ENCODE measurements around the gene UBE2F.

- TF ChIP-seq, protein P1, sequence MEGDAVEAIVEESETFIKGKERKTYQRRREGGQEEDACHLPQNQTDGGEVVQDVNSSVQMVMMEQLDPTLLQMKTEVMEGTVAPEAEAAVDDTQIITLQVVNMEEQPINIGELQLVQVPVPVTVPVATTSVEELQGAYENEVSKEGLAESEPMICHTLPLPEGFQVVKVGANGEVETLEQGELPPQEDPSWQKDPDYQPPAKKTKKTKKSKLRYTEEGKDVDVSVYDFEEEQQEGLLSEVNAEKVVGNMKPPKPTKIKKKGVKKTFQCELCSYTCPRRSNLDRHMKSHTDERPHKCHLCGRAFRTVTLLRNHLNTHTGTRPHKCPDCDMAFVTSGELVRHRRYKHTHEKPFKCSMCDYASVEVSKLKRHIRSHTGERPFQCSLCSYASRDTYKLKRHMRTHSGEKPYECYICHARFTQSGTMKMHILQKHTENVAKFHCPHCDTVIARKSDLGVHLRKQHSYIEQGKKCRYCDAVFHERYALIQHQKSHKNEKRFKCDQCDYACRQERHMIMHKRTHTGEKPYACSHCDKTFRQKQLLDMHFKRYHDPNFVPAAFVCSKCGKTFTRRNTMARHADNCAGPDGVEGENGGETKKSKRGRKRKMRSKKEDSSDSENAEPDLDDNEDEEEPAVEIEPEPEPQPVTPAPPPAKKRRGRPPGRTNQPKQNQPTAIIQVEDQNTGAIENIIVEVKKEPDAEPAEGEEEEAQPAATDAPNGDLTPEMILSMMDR (conservative IDR thresholded peaks at IDR 0.05; ENCODE audit: low read depth, low read length) = no peak
- TF ChIP-seq RAD21 (IDR thresholded peaks at IDR 0.05; ENCODE audit: low read length) (0 out of 2 replicates have a peak, but pooled peaks have one; percentile 5), RCOR1 (IDR thresholded peaks at IDR 0.05; ENCODE audit: insufficient replicate concordance, low read length) (no peak), BHLHE40 (IDR thresholded peaks at IDR 0.05; ENCODE audit: low read depth, low read length) (no peak), POLR2A (IDR thresholded peaks at IDR 0.05; ENCODE audit: low read depth, low read length) (no peak), CEBPB (IDR thresholded peaks at IDR 0.05; ENCODE audit: low read depth, low read length) (no peak), MAFK (IDR thresholded peaks at IDR 0.05; ENCODE audit: low read depth, low read length) (no peak)
- TF ChIP-seq, protein P2, sequence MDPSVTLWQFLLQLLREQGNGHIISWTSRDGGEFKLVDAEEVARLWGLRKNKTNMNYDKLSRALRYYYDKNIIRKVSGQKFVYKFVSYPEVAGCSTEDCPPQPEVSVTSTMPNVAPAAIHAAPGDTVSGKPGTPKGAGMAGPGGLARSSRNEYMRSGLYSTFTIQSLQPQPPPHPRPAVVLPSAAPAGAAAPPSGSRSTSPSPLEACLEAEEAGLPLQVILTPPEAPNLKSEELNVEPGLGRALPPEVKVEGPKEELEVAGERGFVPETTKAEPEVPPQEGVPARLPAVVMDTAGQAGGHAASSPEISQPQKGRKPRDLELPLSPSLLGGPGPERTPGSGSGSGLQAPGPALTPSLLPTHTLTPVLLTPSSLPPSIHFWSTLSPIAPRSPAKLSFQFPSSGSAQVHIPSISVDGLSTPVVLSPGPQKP (IDR thresholded peaks at IDR 0.05; ENCODE audit: borderline replicate concordance, low read depth, low read length) = no peak
Observed at GRCh38 chr2:237987268-237987667, 20.5 kb downstream of the UBE2F start.
